Measurements from ENCODE around the gene BCOR.

BCOR gene

DNA sequence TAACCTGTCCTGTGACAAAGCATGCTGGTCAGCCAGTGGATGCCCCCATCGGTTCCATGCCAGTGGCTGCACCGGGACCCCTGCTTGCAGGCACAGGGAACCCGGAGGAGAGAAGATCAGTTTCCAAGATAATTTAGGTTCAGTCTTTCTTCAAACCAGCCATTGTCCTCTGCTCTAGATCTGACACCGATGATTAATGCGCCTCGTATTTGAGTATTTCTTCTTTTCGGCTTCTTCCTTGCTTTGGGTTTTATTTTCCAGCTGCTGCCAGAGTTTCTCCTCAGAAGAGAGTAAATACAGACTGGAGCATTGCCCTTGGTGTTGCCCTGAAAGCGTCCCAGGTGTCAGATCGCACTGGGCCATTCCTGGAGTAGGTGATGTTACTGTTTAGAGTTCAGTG lies 19.2 kb upstream of the BCOR start:
- no peak for DNase-seq (ENCODE audit: extremely low read depth in 1 of 2, low read depth in 1 of 2)

DNA sequence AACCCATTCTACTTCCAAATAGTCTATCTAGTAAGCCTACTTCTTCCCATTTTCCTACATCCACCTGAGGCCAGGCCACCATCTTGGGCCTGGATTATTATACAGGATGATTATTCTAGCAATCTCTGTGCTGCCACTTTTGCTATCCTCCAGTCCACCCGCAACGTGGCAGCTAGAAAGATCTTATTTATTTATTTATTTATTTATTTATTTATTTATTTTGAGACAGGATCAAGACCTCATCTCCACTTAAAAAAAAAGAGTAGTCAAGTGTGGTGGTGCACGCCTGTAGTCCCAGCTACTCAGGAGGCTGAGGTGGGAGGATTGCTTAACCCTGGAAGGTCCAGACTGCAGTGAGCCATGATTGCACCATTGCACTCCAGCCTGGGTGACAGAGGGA lies 15.2 kb upstream of the BCOR start:
- no peak for DNase-seq (ENCODE audit: extremely low read depth in 1 of 2, low read depth in 1 of 2)

DNA sequence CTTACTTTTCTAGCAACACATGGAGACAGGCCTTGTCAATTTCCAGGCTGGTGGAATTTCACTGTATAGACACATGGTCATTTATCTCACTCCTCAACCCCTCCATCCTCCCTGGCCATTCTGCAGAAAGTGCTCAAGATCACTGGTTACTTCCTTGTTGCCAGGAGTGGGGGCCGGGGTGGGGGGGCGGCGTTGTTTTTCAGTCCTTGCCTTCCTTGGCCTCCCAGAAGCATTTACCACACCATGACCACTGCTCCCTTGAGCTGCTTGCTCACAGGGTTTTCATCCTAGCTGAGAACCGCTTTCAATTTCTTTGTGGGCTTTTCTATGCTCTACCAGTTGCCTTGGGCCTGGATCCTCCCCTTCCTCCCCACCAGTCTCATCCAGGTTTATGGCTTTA lies 14.1 kb upstream of the BCOR start:
- DNase-seq (ENCODE audit: extremely low read depth in 1 of 2, low read depth in 1 of 2): no peak

DNA sequence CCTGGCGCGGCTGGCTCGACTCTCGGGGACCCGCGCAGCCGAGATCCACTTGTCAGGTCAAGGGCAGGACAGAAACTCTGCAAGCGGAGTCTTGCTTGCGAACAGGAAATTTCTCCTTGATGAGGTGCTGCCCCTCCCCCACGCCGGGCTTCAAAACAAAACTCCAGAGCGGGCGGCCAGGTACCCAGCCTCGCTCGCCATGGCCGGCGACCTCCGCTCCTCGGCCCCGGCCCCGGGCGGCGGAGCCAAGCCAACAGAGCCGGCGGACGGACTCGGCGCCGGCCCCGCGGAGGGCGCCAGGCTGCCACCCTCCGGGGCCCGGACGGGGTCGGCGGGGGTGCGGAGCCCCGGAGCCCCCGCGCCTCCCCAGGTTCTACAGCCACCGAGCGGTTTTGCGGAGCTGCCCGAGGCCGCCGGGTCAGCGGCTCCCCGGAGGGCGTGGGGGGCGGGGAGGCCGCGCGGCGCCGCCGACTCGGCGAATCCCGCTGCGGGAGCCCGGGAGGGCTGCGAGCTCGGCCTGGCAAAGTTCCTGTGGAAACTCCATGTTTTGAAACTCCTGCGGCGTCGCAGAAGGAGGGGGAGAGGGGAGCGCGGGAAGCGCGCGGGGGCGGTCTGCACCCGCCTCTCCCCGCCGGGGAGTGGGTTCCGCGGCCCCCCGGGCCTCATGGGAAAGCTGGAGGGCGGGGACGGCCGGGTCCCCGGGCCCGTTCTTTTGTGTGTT lies 11.7 kb upstream of the BCOR start:
- no peak for DNase-seq (ENCODE audit: extremely low read depth in 1 of 2, low read depth in 1 of 2)

DNA sequence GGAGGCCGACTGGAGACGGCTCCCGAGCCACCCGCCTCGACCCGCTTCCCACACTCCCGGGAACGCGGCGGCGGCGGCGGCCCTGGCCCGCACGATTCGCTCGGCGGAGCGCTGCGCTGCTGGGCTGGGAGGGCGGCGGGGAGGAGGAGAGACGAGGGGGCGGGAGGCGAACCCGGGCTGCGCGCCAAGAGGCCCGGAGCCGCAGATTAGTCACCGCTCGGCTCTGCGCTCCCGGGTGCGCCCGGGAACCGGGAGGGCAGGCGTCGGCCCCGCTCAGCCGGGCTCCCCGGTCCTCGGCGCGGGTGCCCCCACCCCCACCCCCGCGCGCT lies 11.2 kb upstream of the BCOR start:
- peak in 1 of 2 donors; percentile 37 for DNase-seq (ENCODE audit: extremely low read depth in 1 of 2, low read depth in 1 of 2)

DNA sequence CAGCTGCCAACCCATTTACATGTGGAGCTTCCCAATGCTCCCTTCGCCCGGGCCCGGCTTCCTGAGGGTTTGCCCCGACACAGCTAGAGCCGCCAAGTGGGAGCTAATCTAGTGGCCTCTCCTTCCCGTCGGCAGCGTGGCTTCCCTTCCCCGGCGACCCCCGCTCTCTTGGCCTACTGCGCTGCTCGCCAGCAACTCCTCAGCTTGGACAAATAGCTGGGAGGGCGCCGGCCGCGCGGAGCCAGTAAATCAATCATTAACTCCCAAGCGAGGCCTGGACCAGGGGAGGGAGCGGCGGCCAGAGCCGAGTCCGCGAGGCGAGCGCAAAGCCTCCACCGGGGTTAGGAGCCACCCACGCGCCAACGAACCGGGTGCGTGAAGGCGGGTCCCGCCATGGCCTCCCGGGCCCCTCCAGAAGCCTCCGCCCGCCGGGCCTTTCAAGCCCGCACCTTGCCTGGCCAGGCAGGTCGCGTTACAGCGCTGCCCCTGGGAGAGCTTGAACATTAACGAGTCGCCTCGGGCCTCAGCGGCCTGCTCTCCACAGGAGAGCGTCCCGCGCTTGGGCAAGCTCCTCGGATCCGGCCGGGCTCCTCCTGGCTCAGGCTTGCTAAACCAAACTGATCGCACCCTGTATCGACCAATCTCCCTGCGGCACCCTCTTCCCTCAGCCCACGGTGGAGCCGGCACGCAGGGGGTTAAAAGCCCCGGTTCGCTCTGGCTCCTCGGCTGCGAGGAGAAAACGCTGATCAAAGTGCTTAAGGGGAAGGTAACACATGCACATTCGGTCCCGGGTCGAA lies 10.6 kb upstream of the BCOR start:
- no peak for DNase-seq (ENCODE audit: extremely low read depth in 1 of 2, low read depth in 1 of 2)

DNA sequence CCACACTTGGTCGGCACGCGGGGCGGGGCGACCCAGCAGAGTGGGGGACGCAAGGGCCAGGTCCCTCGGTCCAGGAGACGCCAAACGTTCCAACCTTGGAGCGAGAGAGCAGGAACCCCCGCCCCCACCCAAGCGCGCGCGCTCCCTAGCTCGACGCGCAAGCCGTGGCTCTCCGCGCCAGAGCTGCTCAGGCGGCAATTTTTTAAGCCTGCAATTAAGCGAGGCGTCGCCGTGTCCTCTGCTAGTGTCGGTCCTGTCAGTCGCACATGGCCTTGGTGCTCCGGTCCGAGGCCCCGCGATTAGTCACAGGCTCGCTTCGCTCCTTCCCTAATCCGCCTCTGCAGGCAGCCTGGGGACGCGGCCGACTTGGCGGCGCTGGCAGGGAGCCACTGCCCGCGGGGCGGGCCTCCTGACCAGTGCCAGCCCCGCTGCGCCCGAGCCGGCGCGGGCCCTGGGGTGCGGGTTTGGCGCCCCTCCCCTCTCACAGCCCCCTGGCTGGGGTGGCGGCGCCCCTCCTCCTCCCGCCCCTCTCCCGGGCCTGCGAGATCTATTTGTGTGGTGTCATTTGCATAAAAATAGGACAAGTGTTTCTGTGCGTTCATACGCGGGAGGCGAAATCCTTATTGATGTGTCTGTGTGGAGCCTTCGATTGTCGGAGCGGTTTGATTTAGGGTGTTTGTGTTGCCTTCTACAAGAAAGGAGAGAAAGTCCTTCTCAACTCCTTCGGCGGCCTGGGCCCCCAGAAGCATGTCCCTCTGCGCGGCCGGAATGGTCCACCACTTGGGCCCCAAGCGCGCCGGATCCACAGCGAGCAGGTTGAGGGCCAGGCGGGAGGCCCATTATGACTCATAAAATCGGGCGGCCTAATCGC lies 9.8 kb upstream of the BCOR start:
- DNase-seq (ENCODE audit: extremely low read depth in 1 of 2, low read depth in 1 of 2): no peak

DNA sequence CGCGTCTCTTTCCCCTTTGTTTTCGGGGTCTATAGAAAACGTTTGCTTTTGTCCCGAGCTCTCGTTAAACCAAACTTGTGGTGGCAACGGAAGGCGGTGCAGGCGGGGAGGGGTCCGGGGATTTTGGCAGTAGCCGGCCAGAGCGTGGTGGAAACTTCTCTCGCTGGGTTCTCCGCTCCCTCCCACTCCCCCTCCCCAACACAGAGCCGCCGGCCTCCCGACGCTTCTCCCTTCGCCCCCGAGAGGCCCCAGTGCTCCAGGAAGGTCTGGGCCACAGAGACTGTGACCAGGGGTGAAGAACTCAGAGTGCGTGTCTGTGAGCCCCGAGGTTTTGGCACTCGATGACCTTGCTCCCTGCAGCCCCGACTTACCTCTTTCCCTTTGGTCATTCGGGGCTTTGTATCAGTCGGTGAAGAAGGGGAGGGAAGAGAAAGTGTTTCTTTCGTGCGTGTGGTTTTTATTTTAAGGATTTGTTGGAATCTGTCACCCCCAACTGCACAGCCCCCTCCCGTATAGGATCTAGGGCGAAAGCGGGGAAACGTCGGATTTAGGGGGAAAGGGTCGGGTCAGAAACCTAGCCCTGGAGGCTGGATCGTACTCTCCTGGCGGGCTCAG lies 9.0 kb upstream of the BCOR start:
- DNase-seq (ENCODE audit: extremely low read depth in 1 of 2, low read depth in 1 of 2): no peak

DNA sequence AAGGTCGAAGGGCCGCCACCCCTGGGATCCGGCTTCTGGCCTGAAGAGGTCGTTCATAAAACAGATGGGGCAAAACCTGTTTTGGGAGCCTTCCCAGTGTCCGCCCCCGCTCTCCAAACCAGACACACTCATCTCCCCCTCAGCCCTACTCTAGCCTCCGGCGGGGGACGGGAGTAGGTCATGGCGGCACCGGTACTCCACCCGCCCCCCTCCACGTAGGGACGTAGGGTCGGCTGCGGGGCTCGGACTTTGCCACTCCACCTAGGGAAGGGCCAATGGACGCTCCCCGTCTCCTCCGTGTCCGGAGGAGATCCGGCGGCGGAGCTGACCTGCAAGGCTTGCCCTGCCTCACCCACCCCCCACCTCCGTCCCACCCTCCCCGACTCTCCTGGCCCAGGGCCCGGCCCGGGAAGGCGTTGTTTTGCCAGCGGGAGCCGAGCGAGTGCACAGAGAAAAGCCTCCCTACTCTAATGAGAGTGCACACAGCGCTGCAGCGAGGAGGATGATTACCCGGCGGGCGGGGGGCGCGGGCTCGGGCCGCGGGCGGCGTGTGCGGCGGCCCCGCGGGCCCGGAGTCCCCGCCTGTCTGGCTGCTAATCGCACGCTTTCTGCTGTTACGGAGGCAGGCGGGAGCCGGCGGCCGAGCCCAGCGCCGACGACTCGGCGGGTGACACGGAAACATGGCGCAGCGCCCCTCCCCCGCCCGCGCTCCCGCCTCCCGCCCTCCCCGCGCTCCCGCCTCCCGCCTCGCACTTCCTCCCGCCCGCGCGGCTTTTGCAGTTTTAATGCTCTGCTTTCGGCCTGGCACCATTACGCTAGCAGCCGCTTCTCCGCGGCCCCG lies 8.3 kb upstream of the BCOR start:
- DNase-seq (ENCODE audit: extremely low read depth in 1 of 2, low read depth in 1 of 2): peak; percentile 49

DNA sequence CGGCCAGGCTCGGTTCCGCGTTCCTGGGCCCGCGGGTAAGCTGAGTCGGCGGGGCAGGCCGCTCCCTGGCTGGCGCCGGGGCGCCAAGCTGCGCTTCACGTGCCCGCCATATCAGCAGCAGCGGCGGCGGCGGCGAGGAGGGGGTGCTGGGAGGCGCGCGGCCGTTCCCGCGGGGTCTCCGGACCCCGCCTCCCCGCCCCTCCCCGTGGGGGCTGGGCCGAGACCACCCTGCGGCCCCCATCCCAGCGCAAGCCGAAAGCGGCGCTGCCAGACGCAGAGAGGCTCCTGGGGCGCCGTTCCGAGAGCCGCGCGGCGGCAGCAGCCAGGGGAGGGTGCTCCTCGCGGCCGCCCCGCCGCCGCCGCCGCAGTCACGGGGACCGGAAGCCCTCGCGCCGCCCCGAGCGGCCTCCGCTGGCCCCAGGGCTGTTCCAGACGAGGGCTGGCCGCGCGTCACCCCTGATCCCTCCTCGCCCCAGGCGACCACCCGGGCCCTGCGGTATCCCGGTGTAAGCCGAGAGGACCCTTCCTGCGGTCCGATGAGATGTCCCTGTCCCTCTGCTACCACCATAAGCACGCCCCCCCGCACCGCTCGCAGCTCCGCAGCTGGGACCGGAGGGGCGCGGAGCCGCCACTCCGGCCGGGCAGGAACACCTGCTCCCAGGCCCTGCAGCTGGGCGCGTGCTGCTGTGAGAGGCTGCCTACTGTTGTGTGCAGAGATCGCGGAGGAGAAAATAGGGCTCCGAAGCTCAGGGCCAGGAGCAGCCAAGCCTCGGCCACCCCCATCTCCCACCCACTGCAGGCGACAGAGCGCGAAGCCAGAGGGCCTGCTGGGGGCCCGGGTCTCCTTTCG lies 7.5 kb upstream of the BCOR start:
- no peak for DNase-seq (ENCODE audit: extremely low read depth in 1 of 2, low read depth in 1 of 2)

DNA sequence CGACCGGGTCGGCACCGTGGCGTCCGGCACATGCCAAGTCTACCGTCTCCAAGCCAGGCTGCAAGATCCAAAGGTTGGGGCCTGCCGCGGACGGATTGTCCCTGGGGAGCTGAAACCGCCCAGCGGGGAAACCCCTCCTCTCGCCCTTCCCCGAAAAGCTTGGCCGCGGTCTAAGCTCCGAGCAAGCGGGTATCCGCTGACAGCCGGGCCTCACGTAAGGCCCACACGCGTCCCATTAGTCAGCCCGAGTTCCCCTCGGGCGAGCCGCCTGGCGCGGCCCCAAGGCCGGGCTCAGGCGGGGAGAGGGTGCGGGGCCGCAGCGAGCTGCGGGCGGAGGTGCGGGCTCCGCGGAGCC lies 6.8 kb upstream of the BCOR start:
- no peak for DNase-seq (ENCODE audit: extremely low read depth in 1 of 2, low read depth in 1 of 2)

DNA sequence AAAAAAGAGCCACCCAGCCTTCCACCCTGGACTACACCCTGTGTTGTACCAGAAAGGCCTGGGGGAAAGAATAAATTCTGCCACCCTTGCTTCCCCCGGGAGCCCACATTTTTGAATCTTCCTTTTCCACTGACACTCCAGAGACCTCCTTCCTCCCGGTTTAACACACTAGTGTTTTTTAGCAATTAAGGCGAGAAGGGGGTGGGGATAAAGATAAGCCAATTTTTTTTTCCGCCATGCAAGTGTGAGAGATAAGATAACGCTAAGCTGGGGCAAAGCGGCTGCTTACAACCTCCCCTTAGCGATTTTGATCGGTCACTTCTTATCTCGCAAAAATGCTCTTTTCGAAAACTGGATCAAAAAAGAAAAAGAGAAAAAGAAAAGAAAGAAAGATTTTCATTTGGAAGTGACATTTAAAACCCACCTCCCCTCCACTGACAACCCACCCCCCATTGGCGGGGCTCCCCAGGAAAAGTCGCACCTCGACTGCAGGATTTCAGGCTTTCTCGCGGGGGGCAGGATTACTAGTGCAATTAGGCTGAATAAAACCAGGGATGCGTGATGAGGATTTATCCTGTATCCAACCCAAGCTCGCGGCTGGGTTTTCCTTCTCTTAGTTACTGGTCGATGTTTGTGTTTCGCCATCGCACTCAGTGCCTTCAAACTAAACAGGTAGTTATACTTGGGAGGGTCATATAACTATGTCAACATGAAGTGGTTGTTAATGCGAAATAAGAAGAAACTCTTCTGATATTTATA lies 6.0 kb upstream of the BCOR start:
- no peak for DNase-seq (ENCODE audit: extremely low read depth in 1 of 2, low read depth in 1 of 2)

DNA sequence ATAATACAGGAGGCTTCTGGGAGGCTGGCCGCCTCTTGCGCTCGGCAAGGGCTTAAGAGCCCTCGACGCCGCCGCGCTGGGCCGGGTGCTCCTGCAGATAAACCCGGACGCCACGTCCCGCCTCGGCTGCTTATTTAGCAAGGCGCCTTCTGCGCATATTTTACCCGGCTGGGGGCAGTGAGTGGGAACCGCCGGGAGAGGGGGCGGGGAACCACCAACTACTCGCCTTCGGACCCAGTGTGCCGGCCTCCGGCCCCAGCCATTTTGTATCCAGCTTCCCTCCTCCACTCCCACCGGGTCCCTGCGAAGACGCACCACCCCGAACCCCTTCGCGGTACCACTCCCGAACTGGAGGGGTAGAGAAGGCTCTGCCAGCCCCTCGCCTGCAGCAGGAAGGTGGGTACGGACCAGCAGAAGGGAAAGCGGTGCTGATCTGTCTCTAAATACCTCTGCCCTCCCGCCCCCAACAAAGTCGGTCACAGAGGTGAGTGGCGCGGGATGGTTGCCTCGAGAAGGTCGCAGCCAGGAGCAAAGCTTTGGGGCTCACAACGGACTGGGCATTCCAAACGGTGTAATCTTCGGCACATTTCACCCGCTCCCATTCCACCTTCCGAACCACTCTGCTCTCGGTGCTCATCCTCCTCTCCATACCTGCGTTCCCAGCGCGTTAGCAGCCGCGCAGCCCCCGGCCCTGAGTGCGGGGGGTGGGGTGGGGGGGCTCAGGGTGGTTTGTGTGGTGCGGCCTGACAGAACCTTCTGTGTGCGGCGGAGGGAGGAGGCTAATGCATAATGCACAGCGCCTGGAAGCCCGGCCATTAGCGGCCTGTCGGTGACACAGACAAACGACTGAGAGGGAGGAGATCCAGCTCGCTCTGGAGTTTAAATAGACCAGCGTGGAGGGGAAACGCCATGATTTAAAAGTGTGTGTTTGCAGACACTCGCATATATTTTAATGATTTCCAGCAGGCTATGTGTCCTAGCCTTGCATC lies 4.9 kb upstream of the BCOR start:
- DNase-seq (ENCODE audit: extremely low read depth in 1 of 2, low read depth in 1 of 2): no peak

DNA sequence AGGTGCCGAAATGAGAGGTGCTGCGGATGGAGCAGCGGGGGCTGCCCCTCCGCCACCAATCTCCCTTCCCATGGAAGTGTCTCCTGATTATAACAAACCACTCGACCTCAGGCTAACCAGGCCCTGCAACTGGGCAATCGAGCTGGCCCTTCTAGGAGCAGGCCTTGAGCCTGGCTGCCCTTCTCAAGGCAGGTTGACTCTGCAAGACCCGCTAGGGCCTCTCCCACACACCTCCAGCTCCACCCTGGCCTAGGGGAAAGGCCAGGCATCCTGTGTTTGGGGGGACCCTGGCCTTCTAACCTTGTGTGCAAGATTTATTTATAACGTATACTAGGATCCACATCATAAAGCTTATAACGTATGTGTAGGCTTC lies 3.7 kb upstream of the BCOR start:
- DNase-seq (ENCODE audit: extremely low read depth in 1 of 2, low read depth in 1 of 2): no peak

DNA sequence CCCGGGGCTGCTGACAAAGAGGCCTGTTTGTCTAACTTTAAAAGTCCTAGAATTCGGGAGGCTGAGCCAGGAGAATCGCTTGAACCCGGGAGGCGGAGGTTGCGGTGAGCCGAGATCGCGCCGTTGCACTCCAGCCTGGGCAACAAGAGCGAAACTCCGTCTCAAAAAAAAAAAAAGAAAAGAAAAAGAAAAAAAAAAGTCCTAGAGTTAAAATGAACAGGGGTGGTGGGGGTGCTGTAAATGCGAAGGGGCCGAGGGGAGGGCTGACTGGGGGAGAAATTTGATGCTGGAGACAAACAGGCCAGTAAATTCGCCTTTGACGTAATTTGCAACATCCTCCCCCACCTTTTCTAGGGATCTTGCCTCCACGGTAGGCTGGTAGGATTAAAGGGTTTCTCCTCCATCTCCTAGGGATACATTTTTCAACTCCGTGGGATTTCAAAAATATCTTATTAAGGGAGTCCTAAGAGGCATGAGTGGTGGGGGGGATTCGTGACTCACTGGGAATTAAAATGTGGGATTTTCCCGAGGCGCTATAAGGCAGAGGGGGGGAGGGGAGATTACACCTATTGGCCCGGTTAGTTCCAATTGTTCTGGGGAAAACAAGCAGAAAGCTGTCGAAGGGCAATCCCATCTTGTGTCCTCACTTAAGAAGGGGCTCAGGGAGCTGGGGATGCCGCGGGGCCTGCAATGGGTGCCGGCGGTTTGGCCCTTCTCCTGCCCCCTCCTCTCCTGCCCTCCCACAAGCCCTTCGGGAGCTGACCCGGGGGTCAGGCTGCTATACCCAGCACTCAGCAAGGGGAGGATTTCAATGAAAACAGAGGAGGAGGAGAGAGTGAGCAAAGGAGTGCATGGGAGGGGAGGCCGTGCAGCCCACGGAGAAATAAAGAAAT lies 3.0 kb upstream of the BCOR start:
- DNase-seq (ENCODE audit: extremely low read depth in 1 of 2, low read depth in 1 of 2): no peak

DNA sequence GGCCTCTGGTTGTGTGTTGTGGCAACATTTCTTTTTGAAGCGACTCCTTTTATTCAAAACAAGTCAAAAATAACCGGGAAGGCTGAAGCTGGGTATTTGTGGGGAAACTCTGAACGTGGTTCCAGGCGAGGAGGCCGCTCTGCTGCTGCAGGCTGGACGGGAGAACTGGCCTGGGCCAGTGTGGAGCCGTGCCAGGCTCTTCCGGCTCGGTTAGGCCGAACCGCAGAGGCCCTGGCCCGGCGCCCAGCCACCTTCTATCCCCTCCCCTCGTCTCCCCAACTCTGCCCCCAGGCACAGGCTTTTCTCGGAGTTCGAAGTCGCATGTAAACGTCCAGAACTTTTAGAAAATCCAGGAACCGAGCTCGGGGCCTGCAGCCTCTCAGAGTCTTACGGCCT lies 2.4 kb upstream of the BCOR start:
- DNase-seq (ENCODE audit: extremely low read depth in 1 of 2, low read depth in 1 of 2): no peak

Data from stimulated activated CD8-positive, alpha-beta memory T cell treated with anti-CD3 and anti-CD28 coated beads, Interleukin-7, amount 100 ng/mL, for 48 hours (primary cell).